Naive thymus-derived CD4-positive, alpha-beta T cell (primary cell): ENCODE data around the gene ASL. TPM values are rescaled to one million over a fixed set of nuclear protein-coding genes. Genes with fewer than 3 reads are reported as not detected.
"Not testable (repeated sequence)": the region's sequence is repeated elsewhere in the genome, so short reads cannot be mapped to it uniquely, and the experiment has no call there.

Experiments
- ATAC-seq: fragments of 150-1000 bp; cut with Tn5 transposase; 2 replicates; pipeline ENCODE4 v1.10.0; 2021; ENCODE audit warnings: mild to moderate bottlenecking, moderate library complexity
- CTCF ChIA-PET: fragments of 350-600 bp; sonication (Branson Sonifier 250); formaldehyde crosslinking; loops from one replicate; lab custom pipeline; 2021; ENCODE audit warnings: antibody characterized with exemption; lab: Charles Lee
- POLR2A ChIA-PET: fragments of 350-600 bp; sonication (Branson Sonifier 250); formaldehyde crosslinking; loops from one replicate; lab custom pipeline; 2021; ENCODE audit warnings: antibody characterized with exemption, inconsistent platforms; lab: Charles Lee
- DNase-seq, 9 donors: peaks; one replicate each; pipeline versions ENCODE4 v3.0.0 to v3.0.0-alpha.2; 2020 to 2022; ENCODE audit warnings: mixed read lengths in 1 of 9
- H3K27ac ChIP-seq: one replicate; pipeline ENCODE4 v1.7.0; 2013; ENCODE audit warnings: mild to moderate bottlenecking, low read depth, low read length, moderate library complexity
- H3K27me3 ChIP-seq, 2 donors: one replicate each; pipeline ENCODE4 v1.7.0; 2013; ENCODE audit warnings: low read length in 2 of 2, mild to moderate bottlenecking in 2 of 2, moderate library complexity in 2 of 2; ENCODE audit not compliant: control insufficient read depth in 2 of 2, insufficient read depth in 2 of 2
- H3K36me3 ChIP-seq, 3 experiments: 1 replicate in 2 of 3; 2 replicates in 1 of 3; pipeline ENCODE4 v1.7.0; 2013; ENCODE audit warnings: low read length in 3 of 3, mild to moderate bottlenecking in 3 of 3, moderate library complexity in 1 of 3; ENCODE audit not compliant: insufficient read depth in 3 of 3, control insufficient read depth in 2 of 3
- H3K4me1 ChIP-seq, 2 donors: one replicate each; pipeline ENCODE4 v1.7.0; 2013; ENCODE audit warnings: low read length in 2 of 2, mild to moderate bottlenecking in 2 of 2, moderate library complexity in 1 of 2; ENCODE audit not compliant: control insufficient read depth in 2 of 2, insufficient read depth in 2 of 2
- H3K4me3 ChIP-seq: 2 replicates; pipeline ENCODE4 v1.7.0; 2013; ENCODE audit warnings: mild to moderate bottlenecking, low read length
- H3K9me3 ChIP-seq, 3 experiments: 1 replicate in 2 of 3; 2 replicates in 1 of 3; pipeline ENCODE4 v1.7.0; 2013; ENCODE audit warnings: low read length in 3 of 3; ENCODE audit not compliant: control insufficient read depth in 2 of 3
- H3K27ac Mint-ChIP-seq, 9 donors: one replicate each; pipeline ENCODE4 v1.8.0; 2020 to 2022; ENCODE audit warnings: mixed read lengths in 9 of 9, mild to moderate bottlenecking in 8 of 9, moderate library complexity in 5 of 9, inconsistent platforms in 2 of 9
- H3K27me3 Mint-ChIP-seq, 5 donors: one replicate each; pipeline ENCODE4 v1.8.0; 2021 to 2022; ENCODE audit warnings: mixed read lengths in 5 of 5, mild to moderate bottlenecking in 1 of 5
- H3K36me3 Mint-ChIP-seq, 5 donors: one replicate each; pipeline ENCODE4 v1.8.0; 2020 to 2022; ENCODE audit warnings: mixed read lengths in 5 of 5, mild to moderate bottlenecking in 3 of 5, inconsistent platforms in 1 of 5
- H3K4me1 Mint-ChIP-seq, 7 donors: one replicate each; pipeline ENCODE4 v1.8.0; 2020 to 2022; ENCODE audit warnings: mixed read lengths in 7 of 7, mild to moderate bottlenecking in 3 of 7, inconsistent platforms in 1 of 7
- H3K4me3 Mint-ChIP-seq, 10 donors: one replicate each; pipeline ENCODE4 v1.8.0; 2020 to 2022; ENCODE audit warnings: mild to moderate bottlenecking in 10 of 10, mixed read lengths in 10 of 10, moderate library complexity in 6 of 10, inconsistent platforms in 2 of 10
- H3K9me3 Mint-ChIP-seq, 11 donors: one replicate each; pipeline ENCODE4 v1.8.0; 2020 to 2022; ENCODE audit warnings: mixed read lengths in 11 of 11, mild to moderate bottlenecking in 4 of 11, inconsistent platforms in 1 of 11, moderate library complexity in 1 of 11
- intact Hi-C, 2 donors: fragments of 100-400 bp; cut with micrococcal nuclease; formaldehyde crosslinking; loops; one replicate each; pipeline ENCODE4 v1.15.1; 2023
- polyA plus RNA-seq, 2 donors: library from polyadenylated mRNA; unstranded; fragments of 300-500 nt; fragmentation: Illumina TruSeq; gene quantifications; one replicate each; pipeline ENCODE4 v1.2.3, GENCODE V29; 2021
- total RNA-seq, 6 experiments: library from RNA in 5 of 6; stranded (reverse) in 5 of 6; gene quantifications; 1 replicate in 5 of 6; 2 replicates in 1 of 6; pipeline ENCODE4 v1.2.3 and lab custom pipeline; 2021 to 2026

Gene ASL
- total and polyA plus RNA-seq, 7 experiments from 2014 or later: 4.9 to 29.7 (median 11.7) TPM

- H3K27ac ChIP-seq, H3K27me3 ChIP-seq, H3K36me3 ChIP-seq, POLR2A ChIA-PET, H3K9me3 ChIP-seq, DNase-seq, H3K27me3 Mint-ChIP-seq, ATAC-seq, H3K9me3 Mint-ChIP-seq, H3K4me3 ChIP-seq, CTCF ChIA-PET: not testable (repeated sequence)
- peaks cover 28 to 62% (median 53%) of the 10 kb centered on the region in 7 donors for H3K4me1 Mint-ChIP-seq
- H3K4me3 Mint-ChIP-seq: peak overlapping the region; percentile 43 to 98 (median 76)
- H3K36me3 Mint-ChIP-seq: peaks cover 0 to 19% (median 9%) of the 10 kb centered on the region in 5 donors
- H3K27ac Mint-ChIP-seq: peak overlapping the region in 8 of 9 donors; percentile 35 to 98 (median 66)
- peaks cover 14 to 26% of the 10 kb centered on the region in 2 donors for H3K4me1 ChIP-seq
- intact Hi-C loops: loop anchor here (10.0 kb wide), 5 partner anchors 88 to 1802 kb away; partner anchors contain the start of genes TPST1 (in 1 of the 2) and ZNF736 (in 1 of the 2)
Observed at GRCh38 chr7:66116680-66117420, 41.2 kb downstream of the ASL start.

GRCh38 chr7:66118603-66119002 lies 43.0 kb downstream of the ASL start:
- Mint-ChIP-seq H3K9me3 (peaks cover 0 to 5% (median 0%) of the 10 kb centered on the region in 11 donors), H3K4me3 (peak overlapping the region in 4 of 10 donors; percentile 9 to 32 (median 18)), H3K27ac (peak overlapping the region in 3 of 9 donors; percentile 26 to 67 (median 44)), H3K27me3 (no peaks in the 10 kb centered on the region), H3K4me1 (peaks cover 28 to 68% (median 57%) of the 10 kb centered on the region in 7 donors), H3K36me3 (peaks cover 0 to 19% (median 9%) of the 10 kb centered on the region in 5 donors)
- Histone ChIP-seq H3K9me3 (no peaks in the 10 kb centered on the region), H3K27me3 (no peaks in the 10 kb centered on the region), H3K4me1 (peaks cover 19 to 26% of the 10 kb centered on the region in 2 donors), H3K4me3 (no peak overlapping the region), H3K27ac (no peak overlapping the region), H3K36me3 (peaks cover 0 to 7% (median 0%) of the 10 kb centered on the region in 3 experiments)
- DNase-seq (no peak), ATAC-seq (no peak)
- intact Hi-C loops: loop anchor here (10.0 kb wide), 5 partner anchors 86 to 1804 kb away; partner anchors contain the start of genes TPST1 (in 1 of the 2) and ZNF736 (in 1 of the 2)
- CTCF ChIA-PET: no interaction called here
- POLR2A ChIA-PET: no interaction called here

GRCh38 chr7:66119245-66119850 lies 43.7 kb downstream of the ASL start:
- Mint-ChIP-seq H3K27ac (peak overlapping the region in 6 of 9 donors; percentile 26 to 67 (median 52)), H3K4me1 (peaks cover 31 to 72% (median 58%) of the 10 kb centered on the region in 7 donors), H3K4me3 (peak overlapping the region in 4 of 10 donors; percentile 9 to 40 (median 26)), H3K9me3 (peaks cover 0 to 5% (median 0%) of the 10 kb centered on the region in 11 donors), H3K27me3 (no peaks in the 10 kb centered on the region), H3K36me3 (peaks cover 0 to 19% (median 9%) of the 10 kb centered on the region in 5 donors)
- Histone ChIP-seq H3K4me3 (no peak overlapping the region), H3K9me3 (no peaks in the 10 kb centered on the region), H3K36me3 (peaks cover 0 to 7% (median 0%) of the 10 kb centered on the region in 3 experiments), H3K4me1 (peaks cover 22 to 23% of the 10 kb centered on the region in 2 donors), H3K27me3 (no peaks in the 10 kb centered on the region), H3K27ac (no peak overlapping the region)
- POLR2A ChIA-PET: no interaction called here
- intact Hi-C loops: loop anchor here (10.0 kb wide), 5 partner anchors 85 to 1805 kb away; partner anchors contain the start of genes TPST1 (in 1 of the 2) and ZNF736 (in 1 of the 2)
- ATAC-seq: no peak
- DNase-seq: no peak
- CTCF ChIA-PET: no interaction called here

- ATAC-seq: no peak
Observed at GRCh38 chr7:66123175-66123528, 47.5 kb downstream of the ASL start.

GRCh38 chr7:66124569-66124861 lies 48.9 kb downstream of the ASL start:
- H3K4me1 ChIP-seq: peaks cover 0 to 16% of the 10 kb centered on the region in 2 donors
- H3K27ac ChIP-seq, H3K4me3 ChIP-seq, H3K27me3 Mint-ChIP-seq, H3K27me3 ChIP-seq, H3K9me3 ChIP-seq, DNase-seq, CTCF ChIA-PET, intact Hi-C loops, H3K36me3 Mint-ChIP-seq, ATAC-seq, H3K36me3 ChIP-seq, H3K9me3 Mint-ChIP-seq: not testable (repeated sequence)
- Mint-ChIP-seq H3K4me3 (peak overlapping the region in 4 of 10 donors; percentile 8 to 54 (median 28)), H3K27ac (peak overlapping the region in 8 of 9 donors; percentile 33 to 82 (median 59)), H3K4me1 (peaks cover 25 to 61% (median 47%) of the 10 kb centered on the region in 7 donors)
- POLR2A ChIA-PET: interaction anchor here (1.1 kb wide), 1 partner anchor 9 kb away, joined by 4 read pairs; the partner anchor contains the start of gene CRCP

More at GRCh38 chr7:66123175-66123528, 47.5 kb downstream of the ASL start:
- POLR2A ChIA-PET: interaction anchor here (1.0 kb wide), 1 partner anchor 371 kb away, joined by 4 read pairs; no protein-coding TSS in a partner anchor
- no peak for DNase-seq
- Mint-ChIP-seq H3K27me3 (no peaks in the 10 kb centered on the region), H3K4me3 (peak overlapping the region in 1 of 10 donors; percentile 31), H3K36me3 (peaks cover 0 to 5% (median 0%) of the 10 kb centered on the region in 5 donors), H3K4me1 (peaks cover 32 to 69% (median 57%) of the 10 kb centered on the region in 7 donors), H3K27ac (peak overlapping the region in 1 of 9 donors; percentile 21), H3K9me3 (no peaks in the 10 kb centered on the region)
- Histone ChIP-seq H3K9me3 (no peaks in the 10 kb centered on the region), H3K27me3 (no peaks in the 10 kb centered on the region), H3K36me3 (peaks cover 0 to 2% (median 0%) of the 10 kb centered on the region in 3 experiments), H3K27ac (no peak overlapping the region), H3K4me3 (no peak overlapping the region), H3K4me1 (peaks cover 0 to 16% of the 10 kb centered on the region in 2 donors)
- CTCF ChIA-PET: interaction anchor here (1.2 kb wide), 1 partner anchor 8 kb away, joined by 6 read pairs; the partner anchor contains the start of gene CRCP
- intact Hi-C loops: no loop called here

GRCh38 chr7:66125052-66125694 lies 49.6 kb downstream of the ASL start:
- peak overlapping the region in 6 of 10 donors; percentile 4 to 54 (median 15) for H3K4me3 Mint-ChIP-seq
- DNase-seq (peak in 2 of 9 donors; percentile 11 to 25), ATAC-seq (peak; percentile 72)
- POLR2A ChIA-PET: interaction anchor here (1.1 kb wide), 1 partner anchor 10 kb away, joined by 4 read pairs; the partner anchor contains the start of gene CRCP
- H3K27ac ChIP-seq: no peak overlapping the region
- peaks cover 0 to 16% of the 10 kb centered on the region in 2 donors for H3K4me1 ChIP-seq
- H3K9me3 ChIP-seq: no peaks in the 10 kb centered on the region
- peaks cover 24 to 62% (median 48%) of the 10 kb centered on the region in 7 donors for H3K4me1 Mint-ChIP-seq
- intact Hi-C loops: no loop called here
- H3K27ac Mint-ChIP-seq: peak overlapping the region in 8 of 9 donors; percentile 33 to 82 (median 54)
- H3K36me3 ChIP-seq: no peaks in the 10 kb centered on the region
- no peaks in the 10 kb centered on the region for H3K9me3 Mint-ChIP-seq
- no peaks in the 10 kb centered on the region for H3K27me3 ChIP-seq
- H3K36me3 Mint-ChIP-seq: peaks cover 0 to 5% (median 3%) of the 10 kb centered on the region in 5 donors
- no peak overlapping the region for H3K4me3 ChIP-seq
- CTCF ChIA-PET: no interaction called here
- no peaks in the 10 kb centered on the region for H3K27me3 Mint-ChIP-seq
